Retinal pigment epithelial cell (primary cell): Measurements from ENCODE around the gene SDF2L1.
"Not testable (repeated sequence)": the region's sequence is repeated elsewhere in the genome, so short reads cannot be mapped to it uniquely, and the experiment has no call there.

ENCODE experiments used
- DNase-seq: peaks from one replicate; pipeline ENCODE4 v3.0.0-alpha.2; 2010; ENCODE audit warnings: low read depth
- H3K4me3 ChIP-seq: 2 replicates; pipeline ENCODE4 v1.5.1; 2011; ENCODE audit warnings: mild to moderate bottlenecking, low read length, control low read depth, moderate library complexity
- CTCF ChIP-seq: conservative IDR thresholded peaks from 2 replicates; pipeline ENCODE4 v1.5.1; 2011; ENCODE audit warnings: low read depth, low read length, control low read depth, inconsistent platforms

SDF2L1 gene

DNA sequence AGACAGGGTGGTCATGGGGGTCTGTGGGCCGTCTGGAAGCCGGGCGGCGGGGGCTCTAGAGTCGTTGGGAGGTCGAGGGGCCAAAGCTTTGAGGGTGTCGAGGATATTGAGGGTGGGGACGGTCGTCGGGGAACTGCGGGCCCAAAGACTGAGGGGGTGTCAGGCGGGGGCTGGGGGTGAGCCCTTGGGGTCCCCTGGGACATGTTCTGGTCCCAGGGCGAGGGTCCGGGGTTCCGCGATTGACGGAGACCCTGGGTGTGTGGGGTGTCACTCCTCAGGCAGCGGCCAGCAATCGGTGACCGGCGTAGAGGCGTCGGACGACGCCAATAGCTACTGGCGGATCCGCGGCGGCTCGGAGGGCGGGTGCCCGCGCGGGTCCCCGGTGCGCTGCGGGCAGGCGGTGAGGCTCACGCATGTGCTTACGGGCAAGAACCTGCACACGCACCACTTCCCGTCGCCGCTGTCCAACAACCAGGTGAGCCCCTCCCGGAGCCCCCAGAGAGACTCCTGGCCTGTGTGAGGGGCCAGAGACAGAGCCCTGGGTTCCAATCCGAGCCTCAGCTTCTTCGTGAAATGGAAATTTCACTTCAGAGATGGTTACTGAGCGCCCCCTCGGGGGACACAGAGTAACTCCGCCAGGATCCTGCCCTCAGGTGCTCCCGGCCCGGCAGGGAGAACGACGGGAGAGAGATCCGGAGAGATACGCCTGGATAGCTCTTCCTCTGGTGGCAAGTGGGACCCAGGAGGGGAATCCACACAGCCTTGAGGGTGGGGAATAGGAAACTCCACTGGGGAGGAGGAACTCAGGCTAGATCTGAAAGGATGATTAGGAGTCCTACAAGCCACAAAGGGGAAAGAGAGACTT lies 714 bp downstream of the SDF2L1 start:
- H3K4me3 ChIP-seq: peak overlapping the region; percentile 67
- no peak for DNase-seq
- TF ChIP-seq CTCF: peak; percentile 73

DNA sequence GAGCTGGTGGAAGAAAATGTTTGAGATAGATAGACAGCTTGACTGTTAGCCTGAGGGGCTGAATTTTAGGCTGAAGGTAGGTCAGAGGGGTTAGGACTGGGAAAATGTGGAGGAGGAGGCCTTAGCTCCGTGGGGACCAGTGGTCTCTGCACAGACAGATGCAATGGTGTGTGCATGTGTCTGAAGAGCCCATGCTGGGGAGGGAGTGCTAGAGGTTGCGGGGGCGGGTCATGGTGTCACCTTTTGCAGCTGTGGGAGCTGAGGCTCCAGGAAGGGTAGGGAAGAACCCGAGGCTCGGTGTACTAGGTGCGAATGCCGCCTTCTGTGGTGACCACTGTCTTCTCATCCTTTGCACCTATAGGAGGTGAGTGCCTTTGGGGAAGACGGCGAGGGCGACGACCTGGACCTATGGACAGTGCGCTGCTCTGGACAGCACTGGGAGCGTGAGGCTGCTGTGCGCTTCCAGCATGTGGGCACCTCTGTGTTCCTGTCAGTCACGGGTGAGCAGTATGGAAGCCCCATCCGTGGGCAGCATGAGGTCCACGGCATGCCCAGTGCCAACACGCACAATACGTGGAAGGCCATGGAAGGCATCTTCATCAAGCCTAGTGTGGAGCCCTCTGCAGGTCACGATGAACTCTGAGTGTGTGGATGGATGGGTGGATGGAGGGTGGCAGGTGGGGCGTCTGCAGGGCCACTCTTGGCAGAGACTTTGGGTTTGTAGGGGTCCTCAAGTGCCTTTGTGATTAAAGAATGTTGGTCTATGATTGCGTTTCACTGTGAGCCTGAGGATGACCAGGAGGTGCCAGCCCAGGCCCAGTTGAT lies 1.6 kb downstream of the SDF2L1 start:
- H3K4me3 ChIP-seq: no peak overlapping the region
- DNase-seq: no peak
- peak; percentile 22 for TF ChIP-seq CTCF

DNA sequence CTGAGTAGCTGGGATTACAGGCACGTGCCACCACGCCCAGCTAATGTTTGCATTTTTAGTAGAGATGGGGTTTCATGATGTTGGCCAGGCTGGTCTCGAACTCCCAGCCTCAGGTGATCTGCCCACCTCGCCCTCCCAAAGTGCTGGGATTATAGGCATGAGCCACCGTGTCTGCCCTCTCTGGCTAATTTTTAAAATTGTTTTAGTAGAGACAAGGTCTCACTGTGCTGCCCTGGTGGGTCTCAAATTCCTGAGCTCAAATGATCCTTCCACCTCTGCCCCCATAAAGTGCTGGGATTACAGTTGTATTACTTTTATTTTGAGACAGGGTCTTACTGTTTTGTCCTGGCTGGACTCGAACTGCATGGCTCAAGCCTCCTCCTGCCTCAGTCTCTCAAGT lies 3.4 kb downstream of the SDF2L1 start:
- DNase-seq, H3K4me3 ChIP-seq: not testable (repeated sequence)

- peak; percentile 93 for TF ChIP-seq CTCF
- H3K4me3 ChIP-seq: no peak overlapping the region
- DNase-seq: no peak
Observed at GRCh38 chr22:21646608-21647590, 4.8 kb downstream of the SDF2L1 start.

GRCh38 chr22:21650280-21650679 lies 8.2 kb downstream of the SDF2L1 start:
- no peak for TF ChIP-seq CTCF
- no peak for DNase-seq
- no peak overlapping the region for H3K4me3 ChIP-seq

GRCh38 chr22:21650823-21651520 lies 8.9 kb downstream of the SDF2L1 start:
- no peak for TF ChIP-seq CTCF
- peak overlapping the region; percentile 79 for H3K4me3 ChIP-seq
- no peak for DNase-seq
